ENCODE results near the gene OR56A4. TPM values are rescaled to one million over a fixed set of nuclear protein-coding genes. Genes with fewer than 3 reads are reported as not detected.
A peak's percentile ranks its signal among the peaks of the same experiment; 100 is the strongest.

The OR56A4 gene
- total RNA-seq, 1 donor from 2014 or later: 0.11 TPM

DNA sequence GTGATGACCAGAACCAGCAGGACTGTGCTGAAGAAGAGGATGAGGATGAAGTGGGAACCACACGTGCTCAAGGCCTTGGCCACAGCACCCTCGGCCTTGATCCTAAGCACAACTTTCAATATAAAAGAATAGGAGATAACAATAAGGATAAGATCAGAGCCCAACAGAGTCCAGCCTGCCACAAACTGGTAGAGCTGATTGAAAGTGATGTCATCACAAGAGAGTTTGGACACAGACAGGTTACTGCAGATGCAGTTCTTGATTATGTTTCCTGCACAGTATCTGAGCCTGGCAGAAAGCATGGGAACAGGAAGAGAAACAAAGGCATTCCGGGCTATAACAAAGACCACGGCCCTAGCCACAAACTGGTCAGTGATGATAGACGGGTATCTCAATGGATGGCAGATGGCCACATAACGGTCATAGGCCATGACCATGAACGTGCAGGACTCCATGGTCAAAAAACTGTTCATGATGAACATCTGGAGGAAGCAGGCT, 4.5 kb downstream of the OR56A4 start:
- H3K27ac Mint-ChIP-seq: no peak overlapping the region
- no peaks in the 10 kb centered on the region for H3K36me3 Mint-ChIP-seq
- peaks cover 4% of the 10 kb centered on the region for H3K9me3 Mint-ChIP-seq
- TF ChIP-seq, protein P1, sequence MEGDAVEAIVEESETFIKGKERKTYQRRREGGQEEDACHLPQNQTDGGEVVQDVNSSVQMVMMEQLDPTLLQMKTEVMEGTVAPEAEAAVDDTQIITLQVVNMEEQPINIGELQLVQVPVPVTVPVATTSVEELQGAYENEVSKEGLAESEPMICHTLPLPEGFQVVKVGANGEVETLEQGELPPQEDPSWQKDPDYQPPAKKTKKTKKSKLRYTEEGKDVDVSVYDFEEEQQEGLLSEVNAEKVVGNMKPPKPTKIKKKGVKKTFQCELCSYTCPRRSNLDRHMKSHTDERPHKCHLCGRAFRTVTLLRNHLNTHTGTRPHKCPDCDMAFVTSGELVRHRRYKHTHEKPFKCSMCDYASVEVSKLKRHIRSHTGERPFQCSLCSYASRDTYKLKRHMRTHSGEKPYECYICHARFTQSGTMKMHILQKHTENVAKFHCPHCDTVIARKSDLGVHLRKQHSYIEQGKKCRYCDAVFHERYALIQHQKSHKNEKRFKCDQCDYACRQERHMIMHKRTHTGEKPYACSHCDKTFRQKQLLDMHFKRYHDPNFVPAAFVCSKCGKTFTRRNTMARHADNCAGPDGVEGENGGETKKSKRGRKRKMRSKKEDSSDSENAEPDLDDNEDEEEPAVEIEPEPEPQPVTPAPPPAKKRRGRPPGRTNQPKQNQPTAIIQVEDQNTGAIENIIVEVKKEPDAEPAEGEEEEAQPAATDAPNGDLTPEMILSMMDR (IDR thresholded peaks at IDR 0.05; ENCODE audit: unreplicated experiment): no peak
- no peak overlapping the region for H3K4me3 Mint-ChIP-seq
- peaks cover 39% of the 10 kb centered on the region for H3K27me3 Mint-ChIP-seq (ENCODE audit: low read depth)
- no peaks in the 10 kb centered on the region for H3K4me1 Mint-ChIP-seq
- no peak for DNase-seq (ENCODE audit: low spot score in 2 of 2, unreplicated experiment in 2 of 2)

GRCh38 chr11:5994791-5995190, 12.0 kb downstream of the OR56A4 start:
- TF ChIP-seq, protein P1 (IDR thresholded peaks at IDR 0.05; ENCODE audit: unreplicated experiment): no peak
- peaks cover 47% of the 10 kb centered on the region for H3K27me3 Mint-ChIP-seq (ENCODE audit: low read depth)
- no peak overlapping the region for H3K27ac Mint-ChIP-seq
- DNase-seq (ENCODE audit: low spot score in 2 of 2, unreplicated experiment in 2 of 2): no peak
- no peaks in the 10 kb centered on the region for H3K4me1 Mint-ChIP-seq
- H3K9me3 Mint-ChIP-seq: peaks cover 3% of the 10 kb centered on the region
- H3K36me3 Mint-ChIP-seq: no peaks in the 10 kb centered on the region
- no peak overlapping the region for H3K4me3 Mint-ChIP-seq

- DNase-seq (ENCODE audit: low spot score in 2 of 2, unreplicated experiment in 2 of 2): no peak
- no peaks in the 10 kb centered on the region for H3K9me3 Mint-ChIP-seq
- TF ChIP-seq, protein P1 (IDR thresholded peaks at IDR 0.05; ENCODE audit: unreplicated experiment): peak; percentile 67
- H3K4me1 Mint-ChIP-seq: no peaks in the 10 kb centered on the region
- H3K4me3 Mint-ChIP-seq: no peak overlapping the region
- H3K36me3 Mint-ChIP-seq: no peaks in the 10 kb centered on the region
- H3K27me3 Mint-ChIP-seq (ENCODE audit: low read depth): peaks cover 44% of the 10 kb centered on the region
- H3K27ac Mint-ChIP-seq: no peak overlapping the region
These were observed 14.0 kb downstream of the OR56A4 start for GRCh38 chr11:5992604-5993251.

DNA sequence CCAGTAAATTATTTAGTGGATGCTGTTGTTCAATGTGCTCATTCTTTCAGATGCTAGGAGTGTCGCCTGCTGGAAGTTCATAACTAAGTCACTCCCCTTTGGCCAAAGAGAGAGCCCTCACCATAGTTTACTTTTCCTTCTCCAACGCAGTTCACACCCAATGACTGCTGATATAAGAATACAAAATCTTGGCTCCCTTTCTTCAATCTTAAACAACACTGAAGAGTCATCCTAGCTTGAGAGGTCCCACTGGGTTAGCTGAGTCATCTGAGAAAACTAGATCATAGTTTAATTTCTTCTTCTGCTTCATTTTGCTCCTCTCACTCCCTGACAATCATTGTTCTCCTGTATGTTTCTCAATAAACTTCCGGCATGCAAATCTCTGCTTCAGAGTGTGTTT, 14.6 kb downstream of the OR56A4 start:
- TF ChIP-seq, protein P1 (IDR thresholded peaks at IDR 0.05; ENCODE audit: unreplicated experiment): no peak
- Mint-ChIP-seq H3K27ac (no peak overlapping the region), H3K4me3 (no peak overlapping the region), H3K36me3 (no peaks in the 10 kb centered on the region), H3K9me3 (no peaks in the 10 kb centered on the region), H3K27me3 (ENCODE audit: low read depth) (peaks cover 44% of the 10 kb centered on the region), H3K4me1 (no peaks in the 10 kb centered on the region)
- DNase-seq (ENCODE audit: low spot score in 2 of 2, unreplicated experiment in 2 of 2): no peak

- no peak overlapping the region for H3K27ac Mint-ChIP-seq
- DNase-seq (ENCODE audit: low spot score in 2 of 2, unreplicated experiment in 2 of 2): no peak
- H3K4me3 Mint-ChIP-seq: no peak overlapping the region
- TF ChIP-seq, protein P1 (IDR thresholded peaks at IDR 0.05; ENCODE audit: unreplicated experiment): no peak
- H3K4me1 Mint-ChIP-seq: no peaks in the 10 kb centered on the region
- no peaks in the 10 kb centered on the region for H3K9me3 Mint-ChIP-seq
- H3K27me3 Mint-ChIP-seq (ENCODE audit: low read depth): peaks cover 36% of the 10 kb centered on the region
- no peaks in the 10 kb centered on the region for H3K36me3 Mint-ChIP-seq
These were observed 17.5 kb downstream of the OR56A4 start for GRCh38 chr11:5989203-5989602.

Data from mesothelial cell of epicardium (in vitro differentiated cells).